ENCODE data around the gene L3MBTL4.
"Not testable (repeated sequence)": the region's sequence is repeated elsewhere in the genome, so short reads cannot be mapped to it uniquely, and the experiment has no call there.

L3MBTL4 gene

DNA sequence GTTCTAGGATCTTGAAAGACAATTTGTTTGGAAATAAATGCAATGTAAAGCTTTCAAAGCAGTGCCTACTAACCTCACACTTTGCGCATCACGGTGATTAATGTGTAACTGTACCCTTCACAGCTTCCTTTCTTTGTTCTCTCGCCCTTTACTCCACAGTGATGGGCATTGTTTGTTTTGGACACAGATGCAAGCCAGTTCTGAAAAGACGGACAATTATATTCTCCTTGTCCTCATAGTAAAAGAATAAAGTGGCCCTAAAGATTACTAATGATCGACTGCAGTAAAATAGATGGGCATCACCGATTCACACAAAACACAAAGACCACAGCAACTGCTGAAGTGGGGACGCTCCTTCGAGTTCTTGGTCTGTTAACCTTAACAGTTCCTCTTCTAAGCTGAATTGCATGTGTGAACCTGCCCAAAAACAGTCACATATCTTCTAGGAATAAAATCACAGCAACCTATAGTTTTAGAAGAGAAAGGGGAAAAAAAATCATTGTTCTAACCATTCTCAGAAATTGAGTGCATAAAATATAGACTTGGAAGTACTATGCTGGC, 7.7 kb downstream of the L3MBTL4 start:
- DNase-seq (ENCODE audit: low read depth in 2 of 2): no peak

DNA sequence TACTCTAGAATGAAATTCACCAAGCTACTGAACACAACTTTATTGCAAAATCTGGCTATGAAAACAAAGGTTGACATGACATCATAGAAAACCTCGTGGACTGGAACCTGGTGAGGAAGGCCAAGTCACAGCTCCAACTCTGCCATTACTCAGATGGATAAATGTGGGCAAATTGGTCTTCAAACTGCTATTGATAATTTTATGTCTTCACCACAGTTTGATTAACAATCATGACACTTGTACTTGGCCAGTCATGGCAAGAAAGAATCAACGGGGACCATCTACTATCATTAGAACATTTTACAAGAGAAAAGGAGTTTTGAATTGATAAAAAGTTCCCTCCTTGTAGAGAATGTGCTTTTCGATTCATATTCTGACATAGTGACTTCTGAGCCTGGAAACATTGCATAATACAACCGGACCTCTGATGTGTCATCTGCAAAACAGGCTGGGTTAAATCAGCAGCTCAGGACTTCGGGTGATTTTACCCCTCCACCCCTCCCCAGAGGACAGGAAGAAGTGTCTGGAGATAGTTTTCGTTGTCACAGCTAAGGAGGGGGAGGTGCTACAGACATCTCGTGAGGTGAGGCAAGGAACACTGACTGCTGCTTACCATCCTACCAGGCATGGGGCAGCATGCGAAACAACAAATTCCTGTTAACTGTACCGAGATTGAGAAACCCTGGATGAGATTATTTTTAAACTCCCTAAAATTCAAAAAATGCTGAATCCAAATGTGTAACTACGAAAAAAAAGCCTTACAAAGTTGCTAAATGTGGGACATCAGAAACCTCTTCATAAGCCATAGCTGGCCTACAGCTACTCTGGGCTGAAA, 8.4 kb downstream of the L3MBTL4 start:
- DNase-seq (ENCODE audit: low read depth in 2 of 2): no peak

DNA sequence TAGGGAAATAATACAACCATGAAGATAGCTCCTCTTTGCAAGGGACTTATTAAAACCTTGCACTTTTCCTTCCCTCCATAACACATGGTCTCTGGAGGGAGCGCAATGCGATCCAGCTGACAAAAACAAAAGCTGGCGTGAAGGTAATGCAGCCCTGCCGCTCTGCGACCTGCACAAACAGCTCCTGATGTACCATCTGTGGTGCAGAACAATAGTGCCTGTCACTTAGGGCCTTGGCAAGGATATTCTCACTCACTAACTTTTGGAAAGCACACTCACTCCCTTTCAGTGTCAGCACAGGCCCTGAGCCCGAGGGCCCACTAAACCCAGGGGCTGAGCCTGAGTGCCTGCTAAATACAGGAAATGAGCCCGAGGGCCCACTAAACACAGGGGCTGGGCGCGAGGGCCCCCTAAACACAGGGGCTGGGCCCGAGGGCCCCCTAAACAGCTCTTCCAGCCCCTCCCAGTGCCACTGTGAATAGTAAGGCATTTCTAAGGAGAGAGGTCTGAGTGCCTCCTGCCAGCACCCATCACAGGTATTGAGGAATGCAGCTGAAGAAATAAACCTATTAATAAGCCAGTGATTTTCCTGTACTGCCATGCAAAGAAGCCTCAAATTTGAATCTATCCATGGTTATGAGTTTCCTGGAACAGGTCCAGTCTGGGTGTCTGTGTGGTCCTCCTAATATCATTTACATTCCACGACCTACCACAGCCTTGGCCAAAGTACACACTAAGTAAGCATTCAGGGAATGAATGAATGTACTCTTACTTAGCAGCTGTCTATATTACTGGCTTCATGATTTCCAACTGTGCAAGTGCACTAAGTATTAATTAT, 9.3 kb downstream of the L3MBTL4 start:
- no peak for DNase-seq (ENCODE audit: low read depth in 2 of 2)

DNA sequence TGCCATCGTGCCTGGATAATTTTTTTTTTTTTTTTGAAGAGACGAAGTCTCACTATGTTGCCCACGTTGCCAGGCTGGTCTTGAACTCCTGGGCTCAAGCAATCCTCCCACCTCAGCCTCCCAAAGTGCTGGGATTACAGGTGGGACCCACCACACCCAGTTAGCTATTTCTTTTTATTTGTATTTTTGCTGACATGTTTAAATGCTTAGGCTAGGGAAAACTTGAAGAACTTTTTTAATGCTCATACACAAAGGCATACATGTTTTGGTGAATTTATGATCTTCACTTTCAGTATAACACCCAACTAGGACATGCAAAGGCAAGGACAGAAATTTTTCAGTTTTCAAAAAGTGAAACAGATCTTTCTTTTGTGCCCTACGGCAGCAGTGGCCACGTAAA, 9.9 kb downstream of the L3MBTL4 start:
- DNase-seq (ENCODE audit: low read depth in 2 of 2): no peak

DNA sequence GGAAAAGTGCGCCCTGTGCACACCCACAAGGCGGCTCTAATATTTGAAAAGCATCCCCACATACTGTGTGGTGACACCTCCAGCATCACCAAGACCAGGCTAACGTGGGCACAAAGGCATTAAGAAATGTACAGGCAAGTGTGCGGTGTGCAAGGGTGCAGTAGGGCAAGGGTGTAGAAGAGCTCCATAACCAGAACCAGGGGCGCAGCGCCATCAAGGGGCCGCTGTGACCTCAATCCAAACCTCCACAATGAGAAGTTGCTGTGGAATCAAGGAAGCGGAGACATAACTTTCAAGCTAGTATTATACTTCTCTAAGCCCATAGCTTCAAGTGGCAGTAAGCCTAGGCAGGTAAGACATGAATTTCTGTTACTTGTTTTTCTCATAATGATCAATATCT, 13.0 kb downstream of the L3MBTL4 start:
- no peak for DNase-seq (ENCODE audit: low read depth in 2 of 2)

DNA sequence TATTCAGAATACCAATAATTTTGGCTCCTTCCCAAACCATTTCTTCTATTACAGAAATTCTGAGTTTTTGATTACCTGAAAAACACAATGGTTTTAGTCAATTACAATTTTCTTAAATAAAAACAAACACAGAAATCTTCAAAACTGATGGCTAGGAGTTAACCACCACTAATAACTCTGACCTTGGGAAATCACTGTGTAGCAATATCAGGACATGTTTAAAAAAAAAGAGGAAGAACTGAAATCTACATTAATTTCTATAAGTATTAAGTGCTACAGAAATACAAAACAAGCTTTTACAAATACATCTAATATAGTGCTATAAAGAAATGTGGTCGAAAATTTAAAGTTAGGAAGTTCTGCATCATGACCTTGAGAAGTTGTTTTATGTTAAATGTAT, 14.9 kb downstream of the L3MBTL4 start:
- no peak for DNase-seq (ENCODE audit: low read depth in 2 of 2)

DNA sequence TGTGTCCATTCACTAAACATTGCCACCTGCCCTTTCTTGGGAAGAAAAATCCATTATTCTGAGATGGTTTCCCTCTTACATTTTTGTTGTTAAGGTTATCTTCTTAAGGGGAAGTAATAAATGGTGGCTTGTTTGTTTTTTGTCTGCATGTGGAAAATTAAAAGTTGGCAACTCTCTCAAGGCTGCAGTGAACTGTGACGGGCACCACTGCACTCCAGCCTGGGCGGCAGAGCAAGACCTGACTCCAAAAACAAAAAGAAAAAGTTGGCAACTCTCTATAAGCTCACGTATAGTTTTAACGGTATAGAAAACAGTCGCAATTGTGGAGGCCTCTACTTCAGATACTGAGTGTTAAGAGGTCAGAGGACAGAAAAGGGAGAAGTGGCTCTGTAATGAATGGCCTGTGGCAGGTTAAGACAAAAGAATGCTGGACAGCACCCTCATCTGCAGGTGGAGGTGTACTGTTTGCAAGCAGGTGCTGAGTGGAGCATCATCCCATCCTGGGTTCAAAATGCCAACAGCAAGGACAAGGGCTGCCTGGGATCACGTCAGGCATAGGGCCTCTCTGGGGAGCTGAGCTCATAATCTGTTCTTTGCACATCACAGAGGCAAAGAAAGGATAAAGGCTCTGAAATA, 16.7 kb downstream of the L3MBTL4 start:
- DNase-seq (ENCODE audit: low read depth in 2 of 2): no peak

DNA sequence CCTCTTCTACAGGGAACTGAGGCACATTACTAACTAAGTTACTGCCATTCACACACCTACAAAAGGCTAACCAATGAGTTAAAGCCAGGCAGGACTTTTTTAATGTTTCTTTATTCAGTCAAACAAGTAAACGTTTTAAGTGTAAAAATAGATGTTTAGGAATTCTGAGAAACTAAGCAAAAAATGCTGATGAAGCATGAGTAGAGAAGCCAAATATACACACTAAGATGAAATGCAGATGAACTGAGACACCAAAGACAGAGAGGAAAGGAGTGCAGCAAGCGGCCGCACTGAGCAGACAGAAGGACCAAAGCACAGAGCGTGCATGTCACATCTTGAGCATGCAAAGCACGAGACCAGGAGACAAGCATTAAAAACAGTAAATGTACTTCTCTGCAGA, 17.9 kb downstream of the L3MBTL4 start:
- DNase-seq (ENCODE audit: low read depth in 2 of 2): no peak

DNA sequence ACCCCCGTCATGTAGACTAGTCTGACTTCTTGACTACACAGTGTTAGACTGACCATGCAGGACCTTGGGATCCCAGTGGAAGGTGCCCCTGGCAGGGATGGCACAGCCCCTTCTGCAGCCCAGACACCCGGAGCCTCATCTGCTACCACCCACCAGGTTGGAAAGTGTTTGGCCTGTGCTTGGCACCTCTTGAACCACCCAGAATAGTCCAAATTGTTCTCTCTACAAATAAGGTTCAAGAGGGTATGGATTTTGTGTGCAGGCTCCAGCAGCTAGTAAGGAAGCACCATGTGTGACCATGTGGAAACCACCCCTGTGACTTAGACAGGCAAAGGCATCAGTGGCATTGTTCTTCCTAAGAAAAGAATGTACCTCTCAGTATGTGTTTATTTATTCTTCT, 18.4 kb downstream of the L3MBTL4 start:
- no peak for DNase-seq (ENCODE audit: low read depth in 2 of 2)

DNA sequence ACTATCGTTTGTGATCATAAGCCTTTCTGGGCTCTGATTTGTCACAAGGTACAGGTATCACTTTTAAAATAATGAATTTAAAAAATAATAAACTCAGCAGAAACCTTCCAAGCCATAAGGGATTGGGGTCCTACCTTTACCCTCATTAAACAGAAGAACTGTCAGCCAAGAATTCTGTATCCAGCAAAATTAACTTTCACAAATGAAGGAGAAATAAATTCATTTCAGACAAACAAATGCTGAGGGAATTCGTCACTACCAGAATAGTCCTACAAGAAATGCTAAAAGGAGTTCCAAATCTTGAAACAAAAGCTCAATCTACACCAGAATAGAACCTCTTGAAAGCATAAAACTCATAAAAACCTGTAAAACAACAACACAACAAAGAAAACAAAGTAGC, 25.7 kb downstream of the L3MBTL4 start:
- no peak for DNase-seq (ENCODE audit: low read depth in 2 of 2)

DNA sequence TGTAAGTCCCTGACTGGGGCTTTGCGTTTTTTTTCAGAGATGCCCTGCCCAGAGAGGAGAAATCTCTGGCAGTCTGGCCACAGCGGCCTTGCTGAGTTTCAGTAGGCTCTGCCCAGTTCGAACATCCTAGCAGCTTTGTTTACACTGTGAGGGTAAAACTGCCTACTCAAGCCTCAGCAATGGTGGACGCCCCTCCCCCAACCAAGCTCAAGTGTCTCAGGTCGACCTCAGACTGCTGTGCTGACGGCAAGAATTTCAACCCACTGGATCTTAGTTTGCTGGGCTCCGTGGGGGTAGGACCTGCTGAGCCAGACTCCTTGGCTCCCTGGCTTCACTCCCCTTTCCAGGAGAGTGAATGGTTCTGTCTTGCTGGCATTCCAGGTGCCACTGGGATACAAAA, 31.7 kb downstream of the L3MBTL4 start:
- no peak for DNase-seq (ENCODE audit: low read depth in 2 of 2)

DNA sequence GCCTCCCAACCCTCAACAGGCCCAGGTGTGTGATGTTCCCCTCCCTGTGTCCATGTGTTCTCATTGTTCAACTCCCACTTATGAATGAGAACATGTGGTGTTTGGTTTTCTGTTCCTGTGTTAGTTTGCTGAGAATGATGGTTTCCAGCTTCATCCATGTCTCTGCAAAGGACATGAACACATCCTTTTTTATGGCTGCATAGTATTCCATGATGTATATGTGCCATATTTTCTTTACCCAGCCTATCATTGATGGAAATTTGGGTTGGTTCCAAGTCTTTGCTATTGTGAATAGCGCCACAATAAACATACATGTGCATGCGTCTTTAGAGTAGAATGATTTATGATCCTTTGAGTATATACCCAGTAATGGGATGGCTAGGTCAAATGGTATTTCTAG, 37.2 kb downstream of the L3MBTL4 start:
- not testable (repeated sequence) for DNase-seq (ENCODE audit: low read depth in 2 of 2)

DNA sequence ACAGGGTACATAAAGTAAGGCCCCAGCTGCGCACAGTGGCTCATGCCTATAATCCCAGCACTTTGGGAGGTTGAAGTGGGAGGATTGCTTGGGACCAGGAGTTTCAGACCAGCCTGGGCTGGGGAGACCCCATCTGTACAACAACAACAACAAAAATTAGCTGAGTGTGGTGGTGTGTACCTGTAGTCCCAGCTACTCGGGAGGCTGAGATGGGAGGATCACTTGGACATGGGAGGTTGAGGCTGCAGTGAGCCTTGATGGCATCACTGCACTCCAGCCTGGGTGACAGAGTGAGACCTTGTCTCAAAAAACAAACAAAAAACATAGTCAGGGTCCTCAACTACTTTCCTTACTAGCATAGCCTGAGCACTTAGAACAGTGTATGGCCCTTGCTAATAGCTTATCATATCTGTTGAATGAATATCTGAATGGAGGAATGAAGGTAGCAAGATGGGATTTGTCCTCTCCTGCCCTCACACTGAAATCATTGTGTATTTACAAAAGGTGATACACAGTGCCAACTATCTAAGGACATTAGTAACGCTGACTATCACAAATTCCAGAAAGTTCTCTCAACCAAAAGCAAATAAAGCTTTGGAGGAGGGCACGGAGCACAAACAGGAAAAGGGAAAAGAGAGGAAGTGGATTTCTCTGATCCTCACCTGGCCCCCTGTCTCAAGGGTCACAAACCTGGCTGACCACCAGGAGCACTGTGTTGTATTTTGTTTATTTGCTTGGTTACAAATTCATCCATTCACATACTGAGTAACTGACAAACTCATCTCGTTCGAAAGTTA, 38.1 kb downstream of the L3MBTL4 start:
- no peak for DNase-seq (ENCODE audit: low read depth in 2 of 2)

DNA sequence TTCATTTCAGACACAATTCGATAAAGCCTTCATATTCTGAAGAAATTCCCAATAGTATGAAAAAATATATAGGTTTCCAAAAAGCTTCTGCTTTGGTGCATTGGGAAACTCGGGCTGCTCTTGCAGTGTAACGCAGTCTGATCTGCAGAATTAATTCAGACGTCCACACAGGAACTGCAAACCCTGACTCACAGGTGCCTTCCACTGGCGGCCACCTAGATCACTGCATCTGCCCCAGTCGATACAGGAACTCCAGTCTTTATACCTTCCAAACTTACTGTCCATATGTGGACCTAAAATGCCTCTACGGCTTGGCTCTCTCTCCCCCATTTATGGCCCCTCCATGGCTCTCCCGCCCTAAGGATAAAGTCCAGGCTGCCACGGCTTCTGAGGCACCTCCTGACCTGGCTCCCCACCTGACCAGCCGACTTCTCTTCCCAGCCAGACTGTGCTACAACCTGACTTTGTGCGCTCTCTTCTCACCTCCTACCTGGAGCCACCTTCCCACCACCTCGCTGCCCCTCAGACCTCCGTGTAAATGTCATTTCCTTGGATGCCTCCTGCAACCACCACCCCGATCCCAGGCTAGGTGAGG, 39.7 kb downstream of the L3MBTL4 start:
- no peak for DNase-seq (ENCODE audit: low read depth in 2 of 2)

DNA sequence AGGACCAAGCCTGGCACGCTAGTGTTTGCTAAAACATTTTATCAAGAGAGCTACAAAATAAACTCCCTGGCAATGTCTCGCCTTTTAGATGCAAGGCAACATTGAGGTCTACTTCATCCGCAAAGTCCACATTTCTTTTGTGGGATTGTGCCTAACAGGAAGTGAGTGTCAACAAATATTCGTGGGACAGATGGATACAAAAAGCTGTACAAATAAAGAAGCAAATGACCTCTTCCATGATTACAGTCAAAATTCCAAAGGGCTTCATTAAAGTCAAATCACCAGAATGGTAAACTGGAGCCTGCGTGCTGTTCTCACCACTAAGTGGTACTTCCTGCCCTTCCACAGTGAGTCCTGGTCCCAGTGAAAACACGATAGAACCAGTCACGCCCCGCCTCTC, 40.4 kb downstream of the L3MBTL4 start:
- no peak for DNase-seq (ENCODE audit: low read depth in 2 of 2)

DNA sequence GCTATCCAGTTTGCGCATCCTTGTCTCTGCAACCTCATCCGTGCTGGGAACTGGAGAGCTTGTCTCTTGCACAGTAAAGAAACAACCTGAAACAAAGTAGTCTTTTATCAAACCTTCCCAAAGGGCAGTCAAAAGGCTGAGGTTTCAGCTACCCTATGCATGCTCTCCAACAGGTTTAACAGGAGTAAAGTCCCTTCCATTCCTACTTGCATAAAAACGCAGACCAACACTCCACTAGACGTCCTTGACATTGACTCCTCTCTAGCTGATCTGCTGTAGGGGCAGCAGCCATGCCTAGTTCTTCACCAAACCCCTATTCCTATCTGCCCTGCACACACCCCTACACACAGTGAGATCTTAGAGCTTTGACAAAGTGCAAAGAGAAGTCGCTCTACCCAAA, 41.5 kb downstream of the L3MBTL4 start:
- DNase-seq (ENCODE audit: low read depth in 2 of 2): no peak

DNA sequence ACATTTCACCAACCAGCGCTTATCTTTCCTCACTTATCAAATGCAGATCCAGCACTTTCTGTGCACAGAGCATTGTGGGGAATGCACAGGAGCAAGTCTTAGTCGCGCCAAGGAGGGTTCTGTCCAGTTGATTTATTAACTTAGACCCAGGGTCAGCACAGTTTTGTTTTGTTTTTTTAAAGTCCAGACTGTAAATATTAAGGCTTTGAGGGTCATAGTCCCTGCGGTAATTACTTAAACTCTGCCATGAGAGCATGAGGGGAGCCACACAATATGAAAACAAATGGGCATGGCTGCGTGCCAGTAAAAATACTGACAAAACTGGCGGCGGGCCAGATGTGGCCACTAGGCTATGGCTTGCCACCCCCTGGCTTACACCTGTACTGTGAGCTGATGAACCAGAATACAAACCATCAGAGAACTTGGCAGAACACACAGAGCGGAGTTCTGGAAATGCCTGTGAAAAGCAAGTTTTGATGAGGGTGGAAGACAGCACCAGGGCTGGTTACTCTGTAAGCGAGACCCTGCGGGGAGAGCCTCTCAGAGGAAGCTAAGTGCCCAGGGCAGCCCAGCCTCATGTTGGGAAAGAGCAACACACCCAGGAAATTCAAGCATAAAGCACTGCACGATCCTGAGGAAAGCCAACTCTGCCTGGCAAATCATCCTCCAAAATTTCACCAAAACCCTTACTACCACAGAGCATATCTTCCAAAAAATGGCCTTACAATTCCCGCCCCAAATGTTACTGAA, 43.6 kb downstream of the L3MBTL4 start:
- no peak for DNase-seq (ENCODE audit: low read depth in 2 of 2)

DNA sequence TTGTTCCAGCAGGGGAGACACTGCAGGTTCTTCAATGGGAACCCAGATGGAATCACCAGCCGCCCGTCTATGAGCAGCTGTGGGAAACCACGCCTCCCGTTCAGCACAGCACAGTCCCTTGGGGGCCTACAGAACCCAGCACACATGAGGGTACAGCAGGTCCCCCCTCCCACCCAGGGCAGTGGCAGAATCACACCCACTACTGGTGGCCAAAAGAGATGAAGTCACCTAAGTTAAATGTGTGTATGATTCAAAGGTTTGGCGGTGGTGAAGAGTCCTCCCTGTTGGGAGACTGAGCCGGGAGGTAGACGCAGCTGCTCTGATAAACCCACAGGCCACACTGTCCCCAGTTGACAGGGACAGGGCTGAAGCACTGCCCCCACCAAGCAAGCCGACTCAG, 44.3 kb downstream of the L3MBTL4 start:
- no peak for DNase-seq (ENCODE audit: low read depth in 2 of 2)

DNA sequence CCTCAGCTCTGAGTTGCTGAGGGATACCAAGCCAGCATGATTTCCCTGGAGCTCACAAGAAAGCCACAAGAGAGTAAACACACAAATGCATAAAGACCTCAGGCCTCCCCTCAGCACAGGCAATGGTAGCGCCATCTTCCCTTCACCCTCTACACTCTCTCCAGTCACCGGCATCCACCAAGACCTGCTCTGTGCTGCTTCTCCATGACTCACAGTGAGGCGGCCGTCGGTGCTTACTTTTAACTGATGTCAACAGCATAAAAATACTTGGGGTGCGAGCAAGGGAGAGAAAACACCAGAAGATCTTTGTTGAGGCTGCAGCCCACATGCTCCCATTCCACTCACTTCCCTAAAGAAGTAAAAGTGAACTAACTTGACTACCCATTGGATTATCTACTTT, 46.7 kb downstream of the L3MBTL4 start:
- DNase-seq (ENCODE audit: low read depth in 2 of 2): no peak

DNA sequence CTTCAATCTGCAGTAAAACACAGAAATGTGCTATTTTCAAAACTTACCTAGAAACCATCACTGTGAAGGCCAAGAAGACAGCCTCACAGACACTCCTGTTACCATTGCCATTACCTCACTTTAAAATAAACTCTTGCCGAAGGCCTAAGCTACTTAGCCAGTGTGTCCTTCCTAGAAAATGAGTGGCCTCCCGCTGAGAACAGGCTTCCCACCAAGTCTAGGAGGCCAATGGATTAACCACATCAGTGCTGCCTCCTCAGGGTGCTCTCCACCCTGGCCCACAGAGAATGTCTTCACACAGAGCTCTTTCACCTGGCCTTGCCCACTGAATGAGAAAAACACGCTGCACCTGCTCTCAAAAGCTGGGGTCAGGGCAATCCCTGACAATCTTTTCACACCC, 47.5 kb downstream of the L3MBTL4 start:
- no peak for DNase-seq (ENCODE audit: low read depth in 2 of 2)

All from stimulated activated CD8-positive, alpha-beta memory T cell treated with anti-CD3 and anti-CD28 coated beads, Interleukin-15, amount 100 ng/mL, for 4 hours (primary cell).